GM19324 (cell line): ENCODE results near the gene SDHAF2.
"Not testable (repeated sequence)": the region's sequence is repeated elsewhere in the genome, so short reads cannot be mapped to it uniquely, and the experiment has no call there.

Source experiments
- ATAC-seq: cut with Tn5 transposase; IDR thresholded peaks from one replicate; pipeline ENCODE4 v1.9.1; 2021; ENCODE audit warnings: mild to moderate bottlenecking, moderate library complexity; ENCODE audit not compliant: unreplicated experiment, low FRiP score

Gene SDHAF2

GRCh38 chr11:61474013-61474643 lies 44.2 kb downstream of the SDHAF2 start:
- ATAC-seq: no peak

DNA sequence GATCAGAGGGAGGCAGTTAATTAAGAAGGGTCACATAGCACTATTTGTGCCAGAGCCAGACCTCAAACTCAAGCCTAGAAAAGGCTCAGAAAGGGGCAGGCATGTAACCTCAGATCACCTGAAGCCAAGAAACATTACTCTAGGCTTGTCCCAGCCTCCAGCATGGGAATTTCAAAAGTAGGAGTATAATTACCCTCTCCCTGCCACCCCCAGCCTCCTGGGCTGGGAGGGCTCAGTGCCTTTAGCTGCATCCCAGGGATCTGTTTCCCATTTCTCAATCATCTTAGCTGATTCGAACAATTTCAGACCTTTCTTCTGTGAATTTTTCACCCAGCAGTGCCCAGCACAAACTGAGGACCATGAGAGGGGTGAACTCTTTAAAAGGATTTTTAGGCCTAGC lies 45.5 kb downstream of the SDHAF2 start:
- no peak for ATAC-seq

DNA sequence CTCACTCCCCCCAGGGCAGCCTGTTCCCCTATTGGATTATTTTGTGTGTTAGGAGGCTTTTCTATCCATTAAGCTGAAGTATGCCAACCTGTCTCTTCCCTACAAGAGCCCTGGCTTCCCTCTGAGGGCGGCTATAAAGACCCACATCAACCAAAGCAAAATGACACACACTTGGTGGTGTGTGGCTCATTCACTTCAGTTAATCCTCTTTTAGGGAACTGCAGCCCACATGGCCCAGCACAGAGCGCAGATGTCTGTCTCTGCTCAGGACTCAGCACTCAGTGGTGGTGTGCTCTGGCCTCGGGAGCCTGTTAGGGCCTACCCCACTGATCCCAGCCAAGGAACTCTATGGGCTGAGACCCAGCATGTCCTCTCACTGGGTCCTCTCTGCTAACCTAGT lies 46.4 kb downstream of the SDHAF2 start:
- no peak for ATAC-seq

DNA sequence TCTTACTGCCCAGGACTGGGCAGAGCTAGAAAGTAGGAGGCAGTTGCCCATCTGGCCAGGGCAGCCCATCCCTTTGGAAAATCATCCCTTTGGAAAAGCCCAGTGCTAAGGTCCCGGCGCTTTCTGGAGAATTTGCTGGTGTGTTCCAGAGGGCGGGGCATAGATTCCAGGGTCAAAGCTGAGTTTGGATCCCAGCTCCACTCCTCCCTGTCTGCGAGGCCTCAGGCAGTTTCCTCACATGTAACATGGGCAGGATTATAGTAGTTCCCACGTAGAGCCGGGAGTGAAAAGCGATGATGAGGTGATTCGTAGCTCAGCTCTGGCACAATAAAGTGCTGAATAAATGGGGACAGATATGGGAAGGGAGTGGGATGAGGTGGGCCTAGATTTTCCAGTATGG lies 47.2 kb downstream of the SDHAF2 start:
- no peak for ATAC-seq

GRCh38 chr11:61477727-61478148 lies 47.8 kb downstream of the SDHAF2 start:
- no peak for ATAC-seq

GRCh38 chr11:61479360-61480058 lies 49.6 kb downstream of the SDHAF2 start:
- not testable (repeated sequence) for ATAC-seq

DNA sequence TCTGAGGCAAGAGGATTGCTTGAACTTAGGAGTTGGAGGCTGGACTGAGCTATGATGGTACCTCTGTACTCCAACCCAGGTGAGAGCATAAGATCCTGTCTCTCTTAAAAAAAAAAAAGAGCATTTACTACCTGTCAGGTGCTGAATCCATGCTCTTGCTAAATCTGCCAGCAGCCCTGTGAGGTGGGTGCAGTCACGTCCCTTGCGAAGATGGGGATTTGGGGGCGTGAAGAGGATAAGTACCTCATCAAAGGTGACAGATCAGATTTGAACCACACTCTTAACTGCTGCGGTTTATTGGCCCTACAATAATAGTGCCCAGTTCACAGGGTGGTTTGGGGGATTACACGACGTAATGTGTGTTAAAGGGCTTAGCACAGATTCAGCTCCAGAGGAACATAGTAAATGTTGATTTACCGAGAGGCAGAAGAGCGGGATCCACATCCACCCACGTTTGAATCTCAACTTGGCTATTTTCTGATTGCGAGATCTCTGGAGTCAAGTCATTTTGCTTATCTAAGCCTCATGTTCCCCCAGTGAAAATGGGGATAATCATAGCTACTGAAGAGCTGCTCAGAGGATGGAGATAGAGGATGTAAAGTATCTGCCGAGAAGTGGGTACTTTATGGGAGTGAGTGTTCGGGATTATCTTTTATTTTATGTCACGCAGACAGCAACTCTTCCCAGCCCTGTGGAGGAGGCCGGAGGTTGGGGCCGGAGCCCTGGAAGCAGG lies 50.5 kb downstream of the SDHAF2 start:
- no peak for ATAC-seq

DNA sequence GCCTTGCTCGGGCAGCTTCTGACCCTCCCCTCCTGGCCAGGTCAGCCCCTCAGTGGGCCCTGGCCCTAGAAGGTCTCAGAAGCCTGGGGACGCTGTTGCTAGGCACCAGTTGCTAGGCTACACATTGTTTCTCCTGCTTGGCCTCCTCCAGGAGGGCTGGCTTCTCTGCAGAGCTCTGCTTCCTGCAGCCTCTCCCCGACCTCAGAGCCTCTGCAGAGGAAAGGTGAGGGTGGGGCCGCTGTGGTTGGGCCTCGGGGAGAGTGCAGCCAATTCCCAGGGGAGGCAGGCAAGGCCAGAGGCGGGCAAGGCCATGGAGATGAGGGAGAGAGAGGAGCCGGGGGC lies 51.0 kb downstream of the SDHAF2 start:
- ATAC-seq: no peak

GRCh38 chr11:61481806-61482205 lies 51.9 kb downstream of the SDHAF2 start:
- ATAC-seq: no peak

DNA sequence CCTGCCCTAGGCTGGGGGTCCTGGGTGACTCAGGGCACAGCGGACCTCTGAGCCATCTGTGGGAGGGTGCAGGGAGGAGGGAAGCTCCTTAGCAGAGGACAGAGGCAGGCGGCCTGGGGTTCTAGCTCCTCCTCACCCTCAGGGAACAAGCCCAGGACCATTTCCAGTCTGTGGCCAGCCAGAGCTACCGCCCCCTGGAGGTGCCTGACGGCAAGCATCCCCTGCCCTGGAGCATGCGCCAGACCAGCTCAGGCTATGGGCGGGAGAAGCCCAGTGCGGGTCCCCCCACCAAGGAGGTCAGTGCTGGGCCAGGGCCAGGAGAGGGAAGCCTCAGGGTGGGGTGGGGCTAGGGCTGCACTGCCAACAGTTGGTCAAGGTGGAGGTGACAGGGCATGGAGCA lies 52.6 kb downstream of the SDHAF2 start:
- ATAC-seq: no peak

- no peak for ATAC-seq
These were observed 54.6 kb downstream of the SDHAF2 start for GRCh38 chr11:61484541-61484940.

- ATAC-seq: no peak
These were observed 55.2 kb downstream of the SDHAF2 start for GRCh38 chr11:61485080-61485479.

- no peak for ATAC-seq
These were observed 56.2 kb downstream of the SDHAF2 start for GRCh38 chr11:61486011-61486620.

DNA sequence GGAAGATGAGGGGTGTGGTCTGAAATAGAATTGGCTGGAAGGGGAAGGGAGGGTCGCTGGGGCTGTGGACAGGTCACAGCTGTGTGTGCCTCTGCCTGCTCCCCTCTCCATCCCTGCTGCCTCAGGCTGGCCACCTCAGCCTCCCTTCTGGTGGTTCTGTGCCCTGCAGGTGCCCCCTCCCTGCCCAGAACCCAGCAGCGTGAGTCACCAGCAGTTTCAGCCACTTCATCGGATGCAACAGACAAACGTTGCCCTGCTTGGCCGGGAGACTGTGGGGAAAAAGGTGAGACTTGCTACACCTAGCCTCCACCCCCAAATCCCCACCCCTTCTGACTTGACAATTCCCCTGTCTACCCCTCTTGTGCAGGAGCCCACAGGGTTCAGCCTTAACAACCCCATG lies 56.9 kb downstream of the SDHAF2 start:
- no peak for ATAC-seq

GRCh38 chr11:61487342-61488025 lies 57.6 kb downstream of the SDHAF2 start:
- no peak for ATAC-seq

- ATAC-seq: no peak
These were observed 58.8 kb downstream of the SDHAF2 start for GRCh38 chr11:61488651-61489291.

DNA sequence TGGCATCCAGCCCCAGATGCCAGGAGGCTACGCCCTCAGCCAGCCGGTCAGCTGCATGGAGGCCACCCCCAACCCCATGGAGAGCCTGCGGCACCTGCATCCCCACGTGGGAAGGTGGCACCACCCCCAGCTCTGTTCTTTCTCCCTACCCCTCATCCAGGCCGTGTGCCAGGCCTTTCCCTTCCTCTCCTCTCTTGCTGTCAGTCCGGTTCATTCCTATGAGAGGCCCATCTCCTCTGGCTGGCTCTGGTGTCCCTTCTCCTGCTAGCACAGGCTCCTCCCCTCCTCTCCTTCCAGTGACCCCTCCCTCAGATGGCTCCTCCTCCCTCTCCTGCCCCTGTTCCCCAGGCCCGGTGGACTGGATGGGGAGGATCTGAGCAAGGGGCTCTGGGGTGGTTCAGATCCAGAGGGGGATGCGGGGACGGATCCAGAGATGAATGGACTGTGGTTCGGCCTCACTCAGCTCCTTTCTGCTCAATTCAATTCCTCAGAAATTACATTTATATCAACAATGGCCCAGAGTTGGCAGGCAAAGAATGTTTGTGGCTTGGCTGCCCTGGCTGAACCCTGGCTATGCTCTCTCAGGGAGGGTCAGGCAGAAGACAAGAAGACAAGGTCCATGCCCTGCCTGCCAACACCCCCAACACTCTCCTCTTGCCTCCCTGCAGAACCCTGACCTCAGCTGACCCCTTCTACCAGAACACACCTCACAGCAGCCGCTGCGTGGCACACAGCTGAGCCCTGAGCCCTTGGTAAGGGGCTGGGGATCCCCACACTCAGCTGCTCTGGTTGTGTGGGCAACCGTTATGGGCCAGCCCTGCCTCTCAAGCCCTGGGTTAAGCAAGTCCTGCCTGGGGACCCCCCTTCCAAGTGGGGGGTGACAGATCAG lies 60.2 kb downstream of the SDHAF2 start:
- no peak for ATAC-seq

DNA sequence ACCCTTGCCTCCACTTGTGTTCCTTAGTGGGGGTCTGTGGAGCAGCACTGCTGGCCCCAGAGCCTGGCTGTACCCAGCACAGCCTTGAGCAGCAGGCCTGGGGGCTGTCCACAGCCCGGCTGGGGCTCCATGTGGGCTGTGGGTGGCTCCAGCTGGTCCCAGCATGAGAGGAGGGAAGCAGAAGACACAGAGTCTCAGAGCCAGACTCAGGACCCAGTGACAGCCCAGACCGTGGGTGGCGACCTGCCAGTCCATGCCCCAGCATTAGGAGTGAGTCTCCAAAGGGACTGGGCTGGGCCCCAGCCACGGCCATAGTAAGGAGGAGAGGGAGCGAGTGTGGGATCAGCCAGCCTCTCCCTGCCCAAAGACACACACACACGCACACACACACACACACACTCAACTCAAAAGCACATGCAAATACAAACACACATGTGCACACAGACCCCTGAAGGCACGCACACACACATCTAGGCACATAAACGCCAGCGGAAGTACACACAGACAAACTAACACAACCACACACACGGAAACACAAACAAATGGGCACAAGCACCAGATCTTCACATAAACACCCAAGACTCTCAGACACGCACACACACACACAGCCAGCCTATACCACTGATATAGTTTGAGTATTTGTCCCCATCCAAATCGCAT lies 61.9 kb downstream of the SDHAF2 start:
- no peak for ATAC-seq
